HepG2 (cell line): ENCODE measurements around the gene ACOT13. TPM values are rescaled to one million over a fixed set of nuclear protein-coding genes. Genes with fewer than 3 reads are reported as not detected.

Experiments
- BCL3 ChIP-seq: sonication (generic); formaldehyde crosslinking; IDR thresholded peaks from 2 replicates; pipeline ENCODE4 v1.5.1; 2020; ENCODE audit warnings: mild to moderate bottlenecking, missing genetic modification reagents, moderate library complexity
- DPF2 ChIP-seq: sonication (generic); formaldehyde crosslinking; IDR thresholded peaks from 2 replicates; pipeline ENCODE4 v1.4.0; 2020; ENCODE audit warnings: mild to moderate bottlenecking, low read depth, missing genetic modification reagents, borderline replicate concordance
- GTF2F1 ChIP-seq: fragments of 150-350 bp; IDR thresholded peaks from 2 replicates; pipeline ENCODE4 v1.6.1; 2014; ENCODE audit warnings: low read length
- HOXA5 ChIP-seq: sonication (generic); formaldehyde crosslinking; IDR thresholded peaks from 2 replicates; pipeline ENCODE4 v1.4.0; 2020; ENCODE audit warnings: missing genetic modification reagents
- MYC ChIP-seq: sonication (generic); formaldehyde crosslinking; IDR thresholded peaks from 2 replicates; pipeline ENCODE4 v1.9.0; 2021; ENCODE audit warnings: missing genetic modification reagents, borderline replicate concordance
- NONO ChIP-seq, 2 experiments: fragments of 450-650 bp in 1 of 2; sonication (generic) in 1 of 2; formaldehyde crosslinking in 1 of 2; IDR thresholded peaks in 1 of 2; conservative IDR thresholded peaks in 1 of 2; 2 replicates each; pipeline versions ENCODE4 v1.6.1 to v1.8.0; 2017 to 2022; ENCODE audit warnings: mild to moderate bottlenecking in 1 of 2, missing genetic modification reagents in 1 of 2, moderate library complexity in 1 of 2
- SIN3B ChIP-seq: fragments of 150-350 bp; IDR thresholded peaks from 2 replicates; pipeline ENCODE4 v1.6.1; 2014; ENCODE audit warnings: low read length
- SNAPC2 ChIP-seq: sonication (generic); formaldehyde crosslinking; IDR thresholded peaks from 2 replicates; pipeline ENCODE4 v1.8.1; 2022; ENCODE audit warnings: mild to moderate bottlenecking, missing genetic modification reagents
- SP1 ChIP-seq, 2 experiments: fragments of 450-650 bp in 1 of 2; sonication (generic) in 1 of 2; formaldehyde crosslinking in 1 of 2; IDR thresholded peaks; 2 replicates each; pipeline versions ENCODE4 v1.4.0 to v1.6.1; 2016 to 2020; ENCODE audit warnings: missing genetic modification reagents in 1 of 2
- ZNF142 ChIP-seq: sonication (generic); formaldehyde crosslinking; IDR thresholded peaks from 2 replicates; pipeline ENCODE4 v1.4.0; 2020; ENCODE audit warnings: missing genetic modification reagents
- ZNF484 ChIP-seq: sonication (generic); formaldehyde crosslinking; IDR thresholded peaks from 2 replicates; pipeline ENCODE4 v1.5.1; 2020; ENCODE audit warnings: mild to moderate bottlenecking, low read depth, missing genetic modification reagents, borderline replicate concordance
- ZNF577 ChIP-seq: sonication (generic); formaldehyde crosslinking; IDR thresholded peaks from 2 replicates; pipeline ENCODE4 v1.4.0; 2020; ENCODE audit warnings: mild to moderate bottlenecking, low read depth, missing genetic modification reagents, borderline replicate concordance
- polyA plus RNA-seq, 8 experiments: library from polyadenylated mRNA; depleted of rRNA in 3 of 8; stranded (reverse) in 7 of 8; unstranded in 1 of 8; fragments of >200 nt; fragmentation: Illumina TruSeq in 4 of 8; extraction: Trizol in 4 of 8; gene quantifications; 2 replicates each; pipeline versions ENCODE4 v1.2.1 to v1.2.3, GENCODE V29; 2011 to 2016; ENCODE audit warnings: low read depth in 4 of 8, missing spikeins in 1 of 8, mixed read lengths in 1 of 8; ENCODE audit not compliant: insufficient read depth in 1 of 8
- total RNA-seq, 5 experiments: library from RNA; depleted of rRNA; stranded (reverse); fragments of >200 nt; fragmentation: Illumina TruSeq; extraction: Trizol; gene quantifications; 2 replicates each; pipeline ENCODE4 v1.2.3, GENCODE V29; 2016; ENCODE audit warnings: low read depth in 1 of 5
- TF ChIP-seq, protein P1 (sequence below): sonication (generic); formaldehyde crosslinking; IDR thresholded peaks from 2 replicates; pipeline ENCODE4 v1.4.0; 2020; ENCODE audit warnings: mild to moderate bottlenecking, missing genetic modification reagents, borderline replicate concordance
- TF ChIP-seq, protein P2 (sequence below): IDR thresholded peaks from 2 replicates; pipeline ENCODE4 v1.6.1; 2016

The ACOT13 gene
- total and polyA plus RNA-seq, 2 of the 13 experiments (the other 11 are each of a cell fraction or from before 2014, with no cell fraction given) = 31.5 to 45.1 TPM

DNA sequence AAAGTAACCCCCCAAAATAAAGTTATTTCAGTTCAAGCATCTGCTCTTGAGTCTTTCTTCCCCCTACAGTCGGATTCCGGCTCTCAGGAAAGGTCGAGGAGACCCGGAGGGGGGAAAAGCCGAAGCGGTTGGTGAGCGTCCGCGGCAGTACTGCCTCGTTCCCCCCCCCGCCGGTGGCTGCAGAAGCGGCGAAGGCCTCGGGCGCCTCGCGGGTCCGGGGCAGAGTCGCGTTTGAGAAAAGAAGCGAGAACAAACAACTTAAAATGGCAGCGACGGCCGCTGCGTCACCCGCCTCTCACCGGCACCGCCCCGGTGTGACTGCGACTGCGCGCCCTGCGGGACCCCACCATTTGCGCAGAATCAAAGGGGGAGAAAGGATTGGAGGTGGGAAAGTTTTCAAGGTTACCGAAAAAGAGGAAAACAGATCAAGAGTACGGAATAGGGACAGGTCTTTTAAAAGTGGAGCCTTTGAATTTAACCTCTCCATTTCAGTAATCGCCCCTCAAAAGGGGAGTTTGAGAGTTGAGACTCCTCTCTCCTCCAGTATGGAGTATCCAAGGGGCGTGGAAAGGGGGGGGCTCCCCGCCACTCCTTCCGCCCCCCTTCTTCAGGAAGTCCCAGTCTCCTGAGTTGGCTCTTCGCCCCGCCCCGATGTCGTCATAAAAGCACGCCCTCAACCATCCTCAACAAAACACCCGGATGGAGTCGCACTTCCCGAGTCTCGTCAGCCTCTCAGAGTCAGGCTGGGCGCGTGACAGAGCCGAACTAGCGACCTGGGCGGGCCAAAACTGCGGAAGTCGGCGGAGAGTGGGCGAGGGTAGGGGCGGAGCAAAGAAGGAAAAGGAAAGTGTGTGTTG is 54.0 kb downstream of the ACOT13 start (continued):
- TF ChIP-seq, protein P1, sequence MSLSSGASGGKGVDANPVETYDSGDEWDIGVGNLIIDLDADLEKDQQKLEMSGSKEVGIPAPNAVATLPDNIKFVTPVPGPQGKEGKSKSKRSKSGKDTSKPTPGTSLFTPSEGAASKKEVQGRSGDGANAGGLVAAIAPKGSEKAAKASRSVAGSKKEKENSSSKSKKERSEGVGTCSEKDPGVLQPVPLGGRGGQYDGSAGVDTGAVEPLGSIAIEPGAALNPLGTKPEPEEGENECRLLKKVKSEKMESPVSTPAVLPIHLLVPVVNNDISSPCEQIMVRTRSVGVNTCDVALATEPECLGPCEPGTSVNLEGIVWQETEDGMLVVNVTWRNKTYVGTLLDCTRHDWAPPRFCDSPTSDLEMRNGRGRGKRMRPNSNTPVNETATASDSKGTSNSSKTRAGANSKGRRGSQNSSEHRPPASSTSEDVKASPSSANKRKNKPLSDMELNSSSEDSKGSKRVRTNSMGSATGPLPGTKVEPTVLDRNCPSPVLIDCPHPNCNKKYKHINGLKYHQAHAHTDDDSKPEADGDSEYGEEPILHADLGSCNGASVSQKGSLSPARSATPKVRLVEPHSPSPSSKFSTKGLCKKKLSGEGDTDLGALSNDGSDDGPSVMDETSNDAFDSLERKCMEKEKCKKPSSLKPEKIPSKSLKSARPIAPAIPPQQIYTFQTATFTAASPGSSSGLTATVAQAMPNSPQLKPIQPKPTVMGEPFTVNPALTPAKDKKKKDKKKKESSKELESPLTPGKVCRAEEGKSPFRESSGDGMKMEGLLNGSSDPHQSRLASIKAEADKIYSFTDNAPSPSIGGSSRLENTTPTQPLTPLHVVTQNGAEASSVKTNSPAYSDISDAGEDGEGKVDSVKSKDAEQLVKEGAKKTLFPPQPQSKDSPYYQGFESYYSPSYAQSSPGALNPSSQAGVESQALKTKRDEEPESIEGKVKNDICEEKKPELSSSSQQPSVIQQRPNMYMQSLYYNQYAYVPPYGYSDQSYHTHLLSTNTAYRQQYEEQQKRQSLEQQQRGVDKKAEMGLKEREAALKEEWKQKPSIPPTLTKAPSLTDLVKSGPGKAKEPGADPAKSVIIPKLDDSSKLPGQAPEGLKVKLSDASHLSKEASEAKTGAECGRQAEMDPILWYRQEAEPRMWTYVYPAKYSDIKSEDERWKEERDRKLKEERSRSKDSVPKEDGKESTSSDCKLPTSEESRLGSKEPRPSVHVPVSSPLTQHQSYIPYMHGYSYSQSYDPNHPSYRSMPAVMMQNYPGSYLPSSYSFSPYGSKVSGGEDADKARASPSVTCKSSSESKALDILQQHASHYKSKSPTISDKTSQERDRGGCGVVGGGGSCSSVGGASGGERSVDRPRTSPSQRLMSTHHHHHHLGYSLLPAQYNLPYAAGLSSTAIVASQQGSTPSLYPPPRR (CRISPR knock-in tag) = peak; percentile 39; the same call in 1 of the 2 replicates
- TF ChIP-seq, protein P2, sequence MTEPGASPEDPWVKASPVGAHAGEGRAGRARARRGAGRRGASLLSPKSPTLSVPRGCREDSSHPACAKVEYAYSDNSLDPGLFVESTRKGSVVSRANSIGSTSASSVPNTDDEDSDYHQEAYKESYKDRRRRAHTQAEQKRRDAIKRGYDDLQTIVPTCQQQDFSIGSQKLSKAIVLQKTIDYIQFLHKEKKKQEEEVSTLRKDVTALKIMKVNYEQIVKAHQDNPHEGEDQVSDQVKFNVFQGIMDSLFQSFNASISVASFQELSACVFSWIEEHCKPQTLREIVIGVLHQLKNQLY = peak; percentile 47; the same call in 1 of the 2 replicates
- TF ChIP-seq HOXA5 (CRISPR knock-in tag) = peak; percentile 93; the same call in 1 of the 2 replicates
- peak; percentile 92 for TF ChIP-seq GTF2F1
- peak; percentile 70 for TF ChIP-seq SIN3B
- TF ChIP-seq ZNF142 (CRISPR knock-in tag) = peak; percentile 70; the same call in 1 of the 2 replicates
- no peak; the same call in 1 of the 2 replicates for TF ChIP-seq BCL3 (CRISPR knock-in tag)
- no peak for TF ChIP-seq DPF2 (CRISPR knock-in tag)
- peak; percentile 98 for TF ChIP-seq NONO (IDR thresholded peaks at IDR 0.05)
- TF ChIP-seq NONO (CRISPR knock-in tag; conservative IDR thresholded peaks at IDR 0.05) = peak; percentile 74
- TF ChIP-seq ZNF484 (CRISPR knock-in tag) = no peak
- TF ChIP-seq MYC = peak; percentile 43; the same call in 1 of the 2 replicates
- TF ChIP-seq ZNF577 (CRISPR knock-in tag) = no peak
- TF ChIP-seq SNAPC2 (CRISPR knock-in tag) = no peak; the same call in 1 of the 2 replicates
- peak; percentile 75; the same call in 1 of the 2 replicates for TF ChIP-seq SP1 (IDR thresholded peaks at IDR 0.05)
- TF ChIP-seq SP1 (CRISPR knock-in tag; IDR thresholded peaks at IDR 0.05) = peak; percentile 89
